Stomach (tissue), 4 donors: ENCODE data around the gene TC2N.

Experiments used
- POLR2A ChIP-seq, 4 donors: fragments of 450-650 bp; IDR thresholded peaks; one replicate each; pipeline ENCODE4 v1.6.1; 2016; ENCODE audit warnings: antibody characterized with exemption in 4 of 4, control low read depth in 2 of 4, mild to moderate bottlenecking in 1 of 4, moderate library complexity in 1 of 4
- TF ChIP-seq, protein P1 (sequence below), 7 experiments: fragments of 450-650 bp in 4 of 7; fragments of 200-600 bp in 3 of 7; sonication (generic) in 3 of 7; IDR thresholded peaks; one replicate each; pipeline ENCODE4 v1.5.1; 2016 to 2019; ENCODE audit warnings: antibody characterized with exemption in 7 of 7, control low read depth in 2 of 7, mild to moderate bottlenecking in 1 of 7

DNA sequence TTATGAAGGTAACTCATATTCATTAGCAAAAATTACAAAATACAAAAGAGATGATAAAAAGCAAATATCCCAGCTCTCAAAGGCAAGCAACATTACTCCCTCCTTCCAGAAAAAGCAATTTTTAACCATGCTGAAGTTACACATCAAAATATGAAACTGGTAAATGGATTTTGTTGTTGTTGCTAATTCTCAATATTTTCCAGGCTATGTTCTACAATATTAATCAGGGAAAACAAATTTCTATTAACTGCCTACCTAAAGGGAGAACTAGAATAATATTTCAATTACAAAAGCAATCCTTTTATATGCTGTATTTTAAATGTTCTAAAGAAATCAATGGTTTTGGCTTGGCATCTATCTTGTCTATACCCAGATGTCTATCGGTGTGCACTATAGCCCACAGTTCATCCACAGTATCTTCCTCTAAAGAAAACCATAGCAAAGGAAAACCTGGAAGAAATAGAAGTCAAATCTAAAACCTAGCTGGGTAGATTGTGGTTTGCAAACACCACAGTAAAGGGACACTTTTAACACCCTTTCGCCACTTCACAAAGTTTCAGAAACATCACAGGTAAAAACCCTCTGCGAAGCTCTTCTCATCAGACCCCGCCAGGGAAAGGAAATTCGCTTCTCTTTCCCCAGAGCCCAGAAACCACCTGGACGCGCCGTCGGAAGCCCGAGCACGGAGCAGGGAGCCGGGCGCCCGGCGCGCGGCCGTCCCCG, 32.0 kb downstream of the TC2N start:
- TF ChIP-seq, protein P1, sequence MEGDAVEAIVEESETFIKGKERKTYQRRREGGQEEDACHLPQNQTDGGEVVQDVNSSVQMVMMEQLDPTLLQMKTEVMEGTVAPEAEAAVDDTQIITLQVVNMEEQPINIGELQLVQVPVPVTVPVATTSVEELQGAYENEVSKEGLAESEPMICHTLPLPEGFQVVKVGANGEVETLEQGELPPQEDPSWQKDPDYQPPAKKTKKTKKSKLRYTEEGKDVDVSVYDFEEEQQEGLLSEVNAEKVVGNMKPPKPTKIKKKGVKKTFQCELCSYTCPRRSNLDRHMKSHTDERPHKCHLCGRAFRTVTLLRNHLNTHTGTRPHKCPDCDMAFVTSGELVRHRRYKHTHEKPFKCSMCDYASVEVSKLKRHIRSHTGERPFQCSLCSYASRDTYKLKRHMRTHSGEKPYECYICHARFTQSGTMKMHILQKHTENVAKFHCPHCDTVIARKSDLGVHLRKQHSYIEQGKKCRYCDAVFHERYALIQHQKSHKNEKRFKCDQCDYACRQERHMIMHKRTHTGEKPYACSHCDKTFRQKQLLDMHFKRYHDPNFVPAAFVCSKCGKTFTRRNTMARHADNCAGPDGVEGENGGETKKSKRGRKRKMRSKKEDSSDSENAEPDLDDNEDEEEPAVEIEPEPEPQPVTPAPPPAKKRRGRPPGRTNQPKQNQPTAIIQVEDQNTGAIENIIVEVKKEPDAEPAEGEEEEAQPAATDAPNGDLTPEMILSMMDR (IDR thresholded peaks at IDR 0.05): no peak
- TF ChIP-seq POLR2A (IDR thresholded peaks at IDR 0.05): no peak
